T-helper 1 cell treated with Interleukin-12 subunit alpha and Interleukin-12 subunit beta and Interleukin-4 antibody, amounts not matched to agents 30 ng/mL and 1 ng/mL, for 36 hours (primary cell): Measurements from ENCODE around the gene PSMC6. TPM values are rescaled to one million over a fixed set of nuclear protein-coding genes. Genes with fewer than 3 reads are reported as not detected.

Experiments used
- intact Hi-C: fragments of 100-400 bp; cut with micrococcal nuclease; formaldehyde crosslinking; loops from one replicate; pipeline ENCODE4 v1.15.1; 2024
- total RNA-seq: library from RNA; stranded (reverse); gene quantifications from 2 replicates; pipeline ENCODE4 v1.2.3, GENCODE V29; 2022

The PSMC6 gene
- total RNA-seq, 1 donor from 2014 or later: 96.6 TPM

- intact Hi-C loops: no loop called here
These were observed 69.8 kb downstream of the PSMC6 start for GRCh38 chr14:52776816-52777215.

Other genes starting within 250 kb of the PSMC6 start
- 9.5 and 10.2 TPM in 2 replicates for gene TXNDC16, start 154.7 kb upstream of the PSMC6 start, total RNA-seq
- gene GPR137C, start 154.4 kb upstream of the PSMC6 start, total RNA-seq: 0.32 and 0.47 TPM in 2 replicates
- 157 and 162 TPM in 2 replicates for gene ERO1A, start 11.6 kb upstream of the PSMC6 start, total RNA-seq
- gene STYX, start 23.0 kb downstream of the PSMC6 start, total RNA-seq: 22.9 and 24.3 TPM in 2 replicates
- 14.0 TPM in 2 replicates for gene GNPNAT1, start 84.4 kb downstream of the PSMC6 start, total RNA-seq
- gene FERMT2, start 243.8 kb downstream of the PSMC6 start, total RNA-seq: 1.4 and 1.6 TPM in 2 replicates